HUDEP-2 (cell line): ENCODE data around the gene COQ7.

Experiments used
- DNase-seq, 76 experiments: peaks; one replicate each; lab custom pipeline; 2025; ENCODE audit not compliant: unreplicated experiment in 76 of 76; lab: John Stamatoyannopoulos, UW

The COQ7 gene

DNA sequence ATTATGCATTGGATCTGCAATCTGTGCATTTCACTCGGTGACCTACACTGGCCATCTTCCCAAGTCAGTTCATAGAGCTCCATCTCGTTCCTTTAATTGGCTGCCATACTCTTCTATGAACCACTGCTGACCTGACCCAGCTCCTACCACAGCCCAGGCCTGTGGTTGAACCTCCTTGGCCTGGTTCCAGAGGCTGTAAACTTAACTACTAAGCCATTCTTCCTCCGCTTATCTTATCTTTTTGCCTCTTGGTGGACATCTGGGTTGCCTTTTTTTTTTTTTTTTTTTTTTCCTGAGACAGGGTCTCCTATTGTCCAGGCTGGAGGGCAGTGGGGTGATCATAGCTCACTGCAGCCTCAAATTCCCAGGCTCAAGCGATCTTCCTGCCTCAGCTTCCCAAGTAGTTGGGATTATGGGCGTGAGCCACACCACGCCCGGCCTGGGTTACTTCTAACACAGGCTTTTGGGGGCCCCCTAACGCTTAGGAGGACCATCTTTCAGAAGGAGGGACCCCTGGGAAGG is 18.3 kb downstream of the COQ7 start:
- peak in 69 of 76 experiments; percentile 3 to 86 (median 45) for DNase-seq

DNA sequence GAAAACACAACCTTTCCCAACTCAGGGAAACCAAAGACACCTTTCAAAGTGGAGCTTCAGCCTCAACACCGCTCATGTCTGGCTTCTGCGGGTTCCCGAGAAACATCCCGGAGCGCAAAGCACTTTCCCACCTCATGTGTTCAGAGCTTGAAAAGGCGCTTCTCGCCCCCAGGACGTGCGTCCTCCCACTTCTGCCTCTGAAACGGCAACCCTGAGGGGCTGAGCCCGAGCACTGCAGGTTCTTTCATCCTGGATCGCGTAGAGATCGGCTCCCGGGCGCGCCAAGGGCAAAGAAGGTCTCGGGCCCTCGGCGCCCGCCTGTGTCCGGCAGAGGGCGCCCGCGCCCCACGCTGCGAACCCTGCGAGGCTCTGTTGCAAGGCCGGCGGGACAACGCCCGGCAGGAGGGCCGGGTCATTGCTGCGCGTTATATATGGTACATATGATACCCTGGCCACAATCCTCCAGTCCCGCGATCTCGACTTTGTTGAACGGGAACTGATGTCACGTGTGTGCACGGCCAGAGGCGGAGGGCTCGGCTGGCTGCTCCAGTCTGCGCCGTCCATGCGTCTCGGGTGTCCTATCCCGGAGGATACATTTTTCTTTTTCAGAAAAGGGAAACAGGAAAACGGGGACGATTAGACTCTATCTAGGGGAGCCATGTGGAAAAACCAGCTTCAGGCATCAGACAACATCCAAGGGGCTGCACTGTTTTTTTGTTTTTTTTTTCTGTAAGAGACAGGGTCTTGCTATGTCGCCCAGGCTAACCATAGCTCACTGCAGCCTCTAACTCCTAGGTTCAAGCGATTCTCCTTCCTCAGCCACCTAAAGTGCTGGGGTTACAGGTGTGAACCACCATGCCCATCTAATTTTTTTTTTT is 19.1 kb downstream of the COQ7 start:
- peak in 70 of 76 experiments; percentile 8 to 81 (median 60) for DNase-seq

DNA sequence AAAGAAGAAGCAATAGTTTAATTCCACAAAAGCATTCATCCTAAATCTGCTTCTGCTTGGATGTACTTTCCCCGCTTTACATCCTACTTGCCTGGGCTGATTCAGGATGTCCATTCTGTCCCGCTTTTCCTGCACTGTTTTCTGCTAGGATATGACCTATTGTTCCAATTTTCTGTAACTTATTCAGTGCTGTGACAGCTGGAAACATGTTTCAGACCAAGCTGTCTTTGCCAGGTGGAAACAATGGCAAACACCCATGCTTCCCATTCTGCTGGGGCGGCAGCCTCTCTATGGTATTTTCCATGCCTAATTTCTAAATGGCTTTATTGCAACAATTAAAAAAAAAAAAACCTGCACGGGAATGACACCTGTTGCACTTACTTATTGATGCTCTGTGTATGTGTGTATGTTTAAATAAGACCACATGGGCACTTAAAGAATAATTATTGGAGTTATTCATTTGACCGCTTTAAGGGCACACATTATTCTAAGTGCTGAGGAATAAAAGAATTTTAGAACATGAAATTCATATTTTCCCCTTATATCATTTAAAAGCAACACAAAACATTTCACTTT is 21.0 kb downstream of the COQ7 start:
- no peak for DNase-seq

DNA sequence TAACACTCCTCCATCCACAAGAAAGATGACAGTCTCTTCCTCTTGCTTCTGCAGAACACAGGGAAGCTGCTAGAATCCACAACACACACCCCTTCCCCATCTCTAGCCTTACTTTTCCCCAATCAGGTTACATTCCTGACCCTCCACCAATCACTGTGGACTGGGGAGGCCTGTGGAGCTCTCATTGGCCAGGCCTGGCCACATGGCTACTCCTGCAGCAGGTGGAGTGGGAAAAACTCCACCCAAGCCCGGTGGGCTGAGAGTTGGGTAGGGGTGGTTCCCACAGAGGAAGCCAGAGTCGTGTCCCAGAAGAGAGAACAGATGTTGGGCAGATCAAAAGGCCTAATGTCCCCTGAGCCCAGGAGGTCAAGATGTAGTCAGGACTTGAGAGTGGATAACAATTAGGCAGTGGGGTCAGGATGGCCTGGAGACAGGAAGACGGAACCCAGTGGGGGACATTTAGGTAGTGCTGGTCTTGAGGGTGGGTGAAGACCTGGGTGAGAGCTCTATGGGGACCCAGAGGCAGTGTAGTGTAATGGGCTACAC is 22.1 kb downstream of the COQ7 start:
- no peak for DNase-seq

DNA sequence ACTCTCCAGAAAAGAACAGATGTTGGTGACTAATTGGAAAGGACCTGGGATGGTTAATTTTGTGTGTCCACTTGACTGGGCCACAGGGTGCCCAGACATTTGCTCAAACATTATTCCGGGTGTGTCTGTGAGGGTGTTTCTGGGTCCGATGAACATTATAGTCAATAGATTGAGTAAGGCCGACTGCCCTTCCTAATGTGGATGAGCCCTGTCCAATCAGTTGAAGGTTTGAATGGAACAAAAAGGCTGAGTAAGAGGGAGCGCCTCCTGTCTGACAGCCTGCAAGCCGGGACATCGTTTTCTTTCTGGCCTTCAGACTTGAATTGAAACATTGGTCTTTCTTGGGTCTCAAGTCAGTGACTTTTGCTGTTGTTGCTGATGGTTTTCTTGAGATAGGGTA is 23.5 kb downstream of the COQ7 start:
- no peak for DNase-seq

DNA sequence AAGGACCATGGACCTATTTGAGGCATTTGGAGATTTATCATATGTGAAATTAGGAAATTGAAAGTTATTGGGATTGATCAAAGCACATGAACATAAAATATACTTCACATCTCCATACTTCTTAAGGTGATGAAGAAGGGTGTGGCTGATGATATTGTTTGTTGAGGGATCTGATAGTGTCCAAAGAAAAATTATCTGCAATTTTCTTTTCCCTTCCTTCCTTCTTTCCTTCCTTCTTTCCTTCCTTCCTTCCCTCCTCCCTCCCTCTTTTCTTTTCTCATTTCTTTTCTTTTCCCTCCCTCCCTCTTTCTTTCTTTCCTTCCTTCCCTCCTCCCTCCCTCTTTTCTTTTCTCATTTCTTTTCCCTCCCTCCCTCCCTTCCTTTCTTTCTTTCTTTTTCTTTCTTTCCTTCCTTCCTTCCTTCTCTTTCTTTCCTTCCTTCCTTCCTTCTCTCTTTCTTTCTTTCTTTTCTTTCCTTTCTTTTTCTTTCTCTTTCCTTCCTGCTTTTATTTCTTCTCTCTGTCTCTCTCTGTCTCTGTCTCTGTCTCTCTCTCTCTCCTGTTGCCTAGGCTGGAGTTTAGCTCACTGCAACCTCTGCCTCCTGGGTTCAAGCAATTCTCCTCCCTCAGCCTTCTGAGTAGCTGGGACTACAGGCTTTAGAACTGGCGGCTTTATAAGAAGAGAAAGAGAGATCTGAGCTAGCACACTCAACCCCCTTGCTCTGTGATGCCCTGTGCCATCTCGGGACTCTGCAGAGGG is 25.4 kb downstream of the COQ7 start:
- no peak for DNase-seq

DNA sequence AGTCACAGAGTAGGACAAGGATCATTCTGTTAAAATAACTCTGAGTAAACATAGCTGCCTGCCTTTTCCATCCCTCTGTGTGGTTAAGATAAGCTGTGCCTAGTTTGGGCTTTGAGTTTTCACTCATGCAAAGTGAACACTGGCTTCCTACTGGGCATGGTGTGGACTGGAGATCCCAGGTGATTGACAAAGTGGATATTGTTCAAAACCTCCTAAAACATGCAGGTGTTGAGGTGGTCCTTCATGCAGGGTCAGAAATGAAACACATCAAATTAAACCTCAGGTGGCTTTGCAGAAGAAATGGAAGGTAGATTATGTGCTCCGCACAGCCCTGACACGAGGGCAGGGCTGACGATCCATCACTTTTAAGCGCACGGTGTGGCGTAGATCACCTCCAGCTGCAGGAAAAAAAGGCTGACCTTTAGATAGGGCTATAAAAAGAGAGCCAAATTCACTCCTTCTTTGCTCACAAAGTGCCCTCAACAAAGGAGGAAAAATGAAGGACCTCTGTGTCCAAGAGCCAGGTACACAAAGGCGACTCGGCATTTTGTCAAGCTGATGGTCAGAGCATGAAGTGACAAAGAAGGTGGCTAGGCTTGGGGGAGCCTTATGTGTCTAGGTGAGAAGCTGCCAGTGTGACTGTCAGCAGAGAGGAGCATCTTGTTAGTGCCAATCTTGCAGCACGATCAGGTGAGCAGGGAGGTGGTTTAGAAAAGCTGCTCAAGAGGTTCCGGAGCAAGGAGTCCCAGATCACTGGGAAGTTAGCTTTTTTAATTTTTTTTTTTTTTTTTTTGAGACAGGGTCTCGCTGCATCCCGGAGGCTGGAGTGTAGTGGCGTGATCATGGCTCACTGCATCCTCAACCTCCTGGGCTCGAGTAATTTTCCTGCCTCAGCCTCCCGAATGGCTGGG is 26.5 kb downstream of the COQ7 start:
- DNase-seq, result no peak

DNA sequence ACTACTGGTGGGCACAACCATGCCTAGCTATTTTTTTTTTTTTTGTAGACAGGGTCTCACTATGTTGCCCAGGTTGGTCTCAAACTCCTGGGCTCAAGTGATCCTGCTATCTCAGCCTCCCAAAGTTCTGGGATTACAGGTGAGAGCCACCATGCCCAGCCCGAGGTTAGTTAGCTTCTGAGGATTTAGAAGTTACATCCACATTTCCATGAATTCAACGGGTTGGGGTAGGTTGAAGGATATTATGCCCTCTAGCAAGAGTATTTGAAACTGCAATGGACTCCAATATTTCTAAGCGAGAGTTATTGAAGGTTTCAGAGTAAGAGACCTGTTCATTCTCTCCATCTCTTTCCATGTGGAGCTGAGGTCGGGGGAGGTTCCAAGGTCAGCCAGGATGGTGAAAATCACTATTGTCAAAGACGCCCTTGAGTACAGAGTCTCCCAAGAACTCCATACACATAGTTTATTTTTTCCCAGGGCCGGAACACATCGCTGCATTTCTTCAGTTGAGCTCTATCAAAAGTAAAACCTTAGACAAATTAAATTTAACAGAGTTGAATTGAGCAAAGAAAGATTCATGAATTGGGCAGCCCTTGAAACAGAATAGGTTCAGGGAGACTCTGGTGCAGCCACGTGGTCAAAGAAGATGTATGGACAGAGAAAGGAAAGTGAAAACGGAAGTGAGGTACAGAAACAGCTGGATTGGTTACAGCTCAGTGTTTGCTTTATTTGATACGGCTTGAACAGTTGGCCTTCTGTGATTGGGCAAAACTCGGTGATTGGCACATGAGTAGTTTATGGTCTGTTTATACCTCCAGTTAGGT is 27.3 kb downstream of the COQ7 start:
- DNase-seq, result peak in 1 of 76 experiments; percentile 4

DNA sequence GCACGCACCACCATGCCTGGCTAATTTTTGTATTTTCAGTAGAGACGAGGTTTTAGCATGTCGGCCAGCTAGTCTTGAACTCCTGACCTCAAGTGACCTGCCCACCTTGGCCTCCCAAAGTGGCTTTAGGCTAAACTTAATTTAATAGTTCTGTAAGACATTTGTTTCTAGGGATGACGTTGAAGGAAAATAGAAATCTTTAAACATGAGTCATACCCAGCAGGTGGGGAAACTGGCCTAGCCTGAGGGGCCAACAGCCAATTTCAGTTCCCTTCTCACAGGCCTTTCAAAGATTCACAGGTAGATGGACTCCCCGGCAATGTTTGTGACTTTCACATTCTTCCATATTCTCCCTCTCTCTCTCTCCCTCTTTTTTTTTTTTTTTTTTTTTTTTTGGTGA is 28.2 kb downstream of the COQ7 start:
- DNase-seq, result no peak

DNA sequence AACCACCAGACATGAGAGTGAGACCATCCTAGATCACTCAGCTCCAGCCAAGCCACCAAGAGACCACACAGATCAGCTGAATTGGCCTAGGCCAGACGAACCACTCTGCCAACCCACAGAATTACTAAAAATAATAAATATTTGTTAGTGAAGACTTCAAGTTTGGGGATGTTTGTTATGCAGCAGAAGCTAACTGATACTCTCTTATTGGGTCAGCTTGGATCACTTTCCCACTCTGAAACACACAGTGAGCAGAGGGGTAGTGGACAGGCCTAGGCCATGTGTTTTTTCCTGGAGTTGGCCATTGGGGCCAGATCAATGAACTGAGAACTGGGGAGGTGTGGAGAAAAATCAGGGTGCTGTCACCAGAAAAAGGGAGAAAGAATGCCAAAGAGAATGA is 30.8 kb downstream of the COQ7 start:
- DNase-seq, result no peak

DNA sequence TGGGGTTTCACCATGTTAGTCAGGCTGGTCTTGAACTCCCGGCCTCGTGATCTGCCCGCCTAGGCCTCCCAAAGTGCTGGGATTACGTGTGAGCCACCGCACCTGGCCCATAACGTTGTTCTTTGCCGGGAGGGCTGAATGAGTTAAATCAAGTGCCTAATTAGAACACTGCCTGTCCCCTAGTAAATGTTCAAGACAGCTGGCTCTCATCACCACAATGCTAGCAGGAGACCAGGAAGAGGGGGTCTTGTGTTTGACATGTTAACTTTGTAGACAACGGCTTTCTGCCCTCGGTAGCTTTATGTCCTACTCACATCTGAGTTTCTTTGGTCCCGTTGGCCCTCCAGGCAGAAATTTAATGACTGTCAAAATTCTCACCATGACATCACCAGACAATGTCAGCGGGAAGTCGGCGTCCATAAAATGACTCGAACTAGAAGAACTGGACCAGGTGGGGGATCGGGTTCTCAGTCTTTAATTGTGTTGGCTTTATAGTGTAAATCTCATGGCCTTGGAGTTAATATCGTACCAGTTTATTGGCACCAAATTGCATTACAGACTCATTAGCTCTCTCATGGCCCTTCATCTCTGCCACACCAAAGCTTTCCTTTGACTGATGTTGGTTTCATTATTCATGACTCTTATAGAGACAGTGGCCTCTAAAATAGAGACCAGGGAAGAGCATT is 34.9 kb downstream of the COQ7 start:
- DNase-seq, result no peak

DNA sequence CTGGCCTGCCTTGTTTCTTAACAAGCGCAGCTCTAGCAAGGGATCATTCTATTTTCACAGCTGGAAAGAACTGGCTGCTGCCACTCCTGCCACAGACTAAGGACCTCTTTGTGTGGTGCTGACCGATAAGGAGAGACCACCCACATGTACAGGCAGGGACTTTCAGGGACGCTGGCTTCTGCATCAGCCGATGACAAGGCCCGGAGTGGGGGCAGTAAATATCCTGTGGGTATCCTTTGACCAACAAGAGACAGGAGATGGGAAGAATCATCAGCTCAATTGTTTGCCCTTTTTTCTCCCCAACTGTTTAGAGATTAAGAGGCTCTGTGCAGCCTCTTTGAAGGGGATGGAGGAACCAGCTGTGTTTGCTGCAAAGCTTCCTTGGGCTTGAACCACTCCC is 37.2 kb downstream of the COQ7 start:
- no peak for DNase-seq

DNA sequence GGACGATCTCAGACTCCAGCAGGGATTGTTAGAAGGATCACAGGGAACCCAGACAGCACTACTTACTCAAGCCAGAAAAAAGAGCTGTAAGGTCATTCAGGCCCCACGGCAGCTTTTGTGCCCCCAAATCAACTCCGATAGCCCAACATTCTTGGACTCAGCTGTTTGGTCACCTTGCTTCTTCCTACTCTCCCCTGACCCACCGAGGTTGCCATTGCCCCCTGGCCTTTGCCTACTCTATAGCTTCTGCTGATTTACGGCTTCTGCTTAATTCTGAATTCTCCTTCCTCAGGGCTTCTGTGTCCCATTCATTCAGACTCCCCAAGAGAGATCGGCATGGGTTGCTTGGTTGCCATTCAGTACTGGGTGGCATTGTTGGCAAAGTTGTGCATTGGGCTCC is 37.7 kb downstream of the COQ7 start:
- DNase-seq, result no peak

DNA sequence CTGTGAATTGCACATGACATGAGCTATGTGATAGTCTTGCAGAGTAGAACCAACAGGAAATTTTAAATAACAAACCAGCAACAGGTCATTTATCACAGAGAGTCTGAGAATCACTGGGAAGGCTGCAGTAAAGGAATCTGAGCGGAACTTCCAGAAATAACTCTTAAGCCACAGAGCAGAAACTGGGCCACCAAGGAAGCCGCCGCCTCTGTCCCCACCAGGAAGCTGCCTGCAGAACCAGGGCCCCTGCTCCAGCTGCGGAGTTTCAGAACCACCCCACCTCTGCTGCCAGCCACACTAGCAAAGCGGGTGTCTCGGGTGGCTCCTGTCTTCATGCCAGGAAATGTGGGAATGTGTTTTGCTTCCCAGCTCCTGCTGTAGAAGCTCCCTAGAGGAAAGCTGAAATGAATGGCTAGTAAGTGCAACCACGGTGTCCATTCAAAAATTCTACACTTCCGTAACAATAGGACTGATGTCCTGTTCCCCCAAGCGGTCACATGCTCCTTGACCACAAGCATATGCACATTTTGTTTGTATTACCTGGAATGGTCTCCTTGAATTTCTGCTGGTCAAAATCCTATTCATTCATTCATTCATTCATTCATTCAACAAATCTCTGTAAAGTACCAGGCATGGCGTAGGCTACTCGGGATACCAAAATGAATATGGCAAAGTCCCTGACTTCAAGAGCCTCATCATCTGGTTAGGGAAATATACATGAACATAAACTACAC is 38.6 kb downstream of the COQ7 start:
- no peak for DNase-seq

DNA sequence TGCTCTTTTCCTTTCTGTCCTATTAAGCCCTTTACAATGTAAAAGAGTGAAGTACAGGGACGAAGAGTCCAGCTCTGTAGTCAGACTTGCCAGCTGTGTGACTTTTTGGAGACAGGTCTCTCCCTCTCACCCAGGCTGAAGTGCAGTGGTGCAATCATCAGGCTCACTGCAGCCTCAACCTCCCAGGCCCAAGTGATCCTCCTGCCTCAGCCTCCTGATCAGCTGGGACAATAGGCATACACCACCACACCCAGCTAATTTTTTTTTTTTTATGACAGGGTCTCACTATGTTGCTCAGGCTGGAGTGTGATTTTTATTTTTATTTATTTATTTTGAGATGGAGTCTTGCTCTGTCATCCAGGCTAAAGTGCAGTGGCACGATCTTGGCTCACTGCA is 39.2 kb downstream of the COQ7 start:
- DNase-seq, result no peak

DNA sequence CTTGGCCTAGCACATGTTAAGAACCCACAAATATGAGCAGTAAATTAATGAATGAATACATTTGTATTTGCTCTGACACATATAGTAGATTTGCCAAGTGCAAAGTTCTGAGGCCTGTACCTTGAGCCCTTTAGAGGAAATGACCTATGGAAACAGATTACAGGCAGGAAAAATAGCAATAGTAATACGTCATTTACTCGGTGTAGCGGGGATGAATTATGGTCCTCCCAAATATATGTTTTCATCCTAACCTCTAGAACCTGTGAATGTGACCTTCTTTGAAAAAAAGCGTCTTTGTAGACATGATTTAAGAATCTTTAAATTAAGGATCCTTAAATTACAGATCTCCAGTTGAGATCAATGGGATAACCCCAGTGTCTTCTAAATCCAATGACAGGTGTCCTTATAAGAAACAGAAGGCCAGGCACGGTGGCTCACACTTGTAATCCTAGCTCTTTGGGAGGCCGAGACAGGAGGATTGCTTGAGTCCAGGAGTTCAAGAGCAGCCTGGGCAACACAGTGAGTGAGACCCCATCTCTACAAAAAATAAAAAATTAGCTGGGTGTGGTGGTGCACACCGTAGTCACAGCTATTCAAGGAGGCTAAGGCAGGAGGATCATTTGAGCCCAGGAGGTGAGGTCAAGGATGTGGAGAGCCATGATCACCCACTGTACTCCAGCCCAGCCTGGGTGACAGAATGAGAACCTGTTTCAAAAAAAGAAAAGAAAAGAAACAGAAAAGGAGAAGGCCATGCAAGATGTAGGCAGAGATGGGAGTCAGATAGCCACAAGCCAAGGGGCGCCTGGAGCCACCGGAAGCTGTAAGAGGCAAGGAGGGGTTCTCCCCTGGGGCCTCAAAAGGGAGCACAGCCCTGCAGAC is 41.2 kb downstream of the COQ7 start:
- DNase-seq, result no peak

DNA sequence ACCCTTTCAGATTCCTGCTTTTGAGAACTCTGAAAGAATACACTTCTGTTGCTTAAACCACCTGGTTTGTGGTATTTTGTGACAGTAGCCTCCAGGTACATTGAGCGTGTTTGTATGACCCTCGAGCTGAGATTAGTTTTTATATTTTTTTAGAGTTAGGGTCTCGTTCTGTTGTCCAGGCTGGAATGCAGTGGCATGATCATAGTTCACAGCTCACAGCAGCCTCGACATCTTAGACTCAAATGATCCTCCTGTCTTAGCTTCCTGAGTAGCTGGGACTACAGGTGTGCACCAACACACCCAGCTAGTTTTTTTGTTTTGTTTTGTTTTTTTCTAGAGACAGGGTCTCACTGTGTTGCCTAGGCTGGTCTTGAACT is 41.9 kb downstream of the COQ7 start:
- DNase-seq, result no peak
